ENCODE measurements around the gene RPL18A. TPM values are rescaled to one million over a fixed set of nuclear protein-coding genes. Genes with fewer than 3 reads are reported as not detected.

Gene RPL18A
- total RNA-seq, 1 experiment from 2014 or later: 1,054 TPM

- no peak for DNase-seq
- Mint-ChIP-seq H3K27ac (ENCODE audit: unreplicated experiment) (no peak overlapping the region), H3K36me3 (ENCODE audit: insufficient read depth, unreplicated experiment) (no peaks in the 10 kb centered on the region), H3K27me3 (ENCODE audit: unreplicated experiment) (peaks cover 16% of the 10 kb centered on the region), H3K4me1 (ENCODE audit: low read depth, unreplicated experiment) (no peaks in the 10 kb centered on the region), H3K9me3 (ENCODE audit: low read depth, unreplicated experiment) (no peaks in the 10 kb centered on the region), H3K4me3 (ENCODE audit: low read depth, unreplicated experiment) (no peak overlapping the region)
- TF ChIP-seq CTCF (IDR thresholded peaks at IDR 0.05; ENCODE audit: unreplicated experiment): no peak
- no TSS peak for BruUV-seq (replicated peaks)
- intact Hi-C loops (cut with micrococcal nuclease; ENCODE audit: unreplicated experiment): no loop called here
- CTCF ChIA-PET: interaction anchor here (0.6 to 0.7 kb wide), 3 partner anchors 14 to 52 kb away, joined by 3 to 9 read pairs (median 4); no protein-coding TSS in a partner anchor
Measured at GRCh38 chr19:17829855-17830566, 29.7 kb upstream of the RPL18A start.

DNA sequence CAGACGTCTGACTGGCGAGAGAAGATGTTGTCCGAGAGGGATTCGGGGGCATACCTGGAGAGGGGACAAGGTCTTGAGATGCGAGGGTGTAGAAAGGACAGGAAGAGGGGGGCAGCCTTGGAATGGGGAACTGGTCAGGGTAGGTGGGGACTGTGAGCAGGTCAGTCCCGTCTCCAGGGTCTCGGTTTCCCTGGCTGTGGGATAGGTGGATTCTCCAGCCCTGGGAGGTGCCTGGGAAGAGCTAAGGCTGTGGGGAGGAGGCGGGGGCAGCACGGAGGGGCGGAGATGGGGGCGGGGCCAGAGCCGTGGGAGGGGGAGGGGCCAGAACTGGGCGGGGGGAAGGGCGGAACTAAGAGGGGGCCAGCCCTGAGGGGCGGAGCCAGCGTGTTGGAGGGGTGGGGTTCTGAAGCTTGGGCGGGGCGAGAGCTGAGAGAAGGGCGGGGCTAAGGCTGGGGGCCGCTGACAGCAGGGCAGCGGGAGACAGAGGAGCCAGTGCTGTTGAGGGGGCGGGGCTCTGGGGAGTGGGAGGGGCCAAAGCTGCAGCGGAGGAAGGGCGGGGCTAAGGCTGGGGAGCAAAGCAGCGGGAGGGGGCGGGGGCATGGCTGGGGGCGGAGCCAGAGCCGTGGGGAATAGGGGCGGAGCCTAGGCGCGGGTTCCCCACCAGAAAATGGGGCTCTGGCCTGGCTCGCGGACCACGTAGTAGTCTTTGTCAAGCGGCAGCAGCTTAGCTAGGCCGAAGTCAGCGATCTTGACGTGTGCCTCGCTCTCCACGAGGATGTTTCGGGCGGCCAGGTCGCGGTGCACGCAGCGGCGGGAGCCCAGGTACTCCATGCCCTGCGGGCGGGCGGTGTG lies 28.9 kb upstream of the RPL18A start:
- Mint-ChIP-seq H3K27me3 (ENCODE audit: unreplicated experiment) (peaks cover 15% of the 10 kb centered on the region), H3K4me1 (ENCODE audit: low read depth, unreplicated experiment) (no peaks in the 10 kb centered on the region), H3K9me3 (ENCODE audit: low read depth, unreplicated experiment) (no peaks in the 10 kb centered on the region), H3K4me3 (ENCODE audit: low read depth, unreplicated experiment) (no peak overlapping the region), H3K27ac (ENCODE audit: unreplicated experiment) (no peak overlapping the region), H3K36me3 (ENCODE audit: insufficient read depth, unreplicated experiment) (no peaks in the 10 kb centered on the region)
- TF ChIP-seq CTCF (IDR thresholded peaks at IDR 0.05; ENCODE audit: unreplicated experiment): no peak
- no TSS peak for BruUV-seq (replicated peaks)
- DNase-seq: no peak
- CTCF ChIA-PET: interaction anchor here (0.6 to 0.7 kb wide), 3 partner anchors 35 to 357 kb away, joined by 3 to 9 read pairs (median 4); no protein-coding TSS in a partner anchor
- intact Hi-C loops (cut with micrococcal nuclease; ENCODE audit: unreplicated experiment): no loop called here

DNA sequence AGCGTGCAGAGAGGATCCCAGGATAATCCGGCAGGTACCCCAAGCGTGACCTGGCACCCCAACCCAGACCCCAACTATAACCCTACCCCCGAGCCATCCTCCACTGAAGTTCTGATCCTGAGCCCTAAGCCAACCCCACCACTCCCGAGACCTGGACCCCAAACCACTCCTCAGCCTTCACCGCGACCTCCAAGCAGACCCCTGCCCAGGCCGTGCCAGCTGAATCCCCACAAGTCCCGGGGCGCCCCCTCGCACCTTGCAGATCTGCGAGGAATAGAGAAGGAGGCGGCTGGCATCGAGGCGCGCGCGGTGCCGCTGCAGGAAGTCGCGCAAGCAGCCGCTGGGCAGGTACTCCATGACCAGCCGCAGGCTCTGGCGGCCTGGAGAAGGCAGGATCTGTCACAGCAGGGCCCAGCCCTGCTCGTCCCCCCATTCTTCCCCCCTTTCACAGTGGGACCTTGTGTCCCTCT lies 28.3 kb upstream of the RPL18A start:
- no peaks in the 10 kb centered on the region for H3K9me3 Mint-ChIP-seq (ENCODE audit: low read depth, unreplicated experiment)
- H3K27ac Mint-ChIP-seq (ENCODE audit: unreplicated experiment): no peak overlapping the region
- intact Hi-C loops (cut with micrococcal nuclease; ENCODE audit: unreplicated experiment): no loop called here
- TF ChIP-seq CTCF (IDR thresholded peaks at IDR 0.05; ENCODE audit: unreplicated experiment): no peak
- CTCF ChIA-PET: no interaction called here
- H3K4me3 Mint-ChIP-seq (ENCODE audit: low read depth, unreplicated experiment): no peak overlapping the region
- peaks cover 22% of the 10 kb centered on the region for H3K27me3 Mint-ChIP-seq (ENCODE audit: unreplicated experiment)
- no peaks in the 10 kb centered on the region for H3K4me1 Mint-ChIP-seq (ENCODE audit: low read depth, unreplicated experiment)
- no peak for DNase-seq
- BruUV-seq (replicated peaks): no TSS peak
- no peaks in the 10 kb centered on the region for H3K36me3 Mint-ChIP-seq (ENCODE audit: insufficient read depth, unreplicated experiment)

DNA sequence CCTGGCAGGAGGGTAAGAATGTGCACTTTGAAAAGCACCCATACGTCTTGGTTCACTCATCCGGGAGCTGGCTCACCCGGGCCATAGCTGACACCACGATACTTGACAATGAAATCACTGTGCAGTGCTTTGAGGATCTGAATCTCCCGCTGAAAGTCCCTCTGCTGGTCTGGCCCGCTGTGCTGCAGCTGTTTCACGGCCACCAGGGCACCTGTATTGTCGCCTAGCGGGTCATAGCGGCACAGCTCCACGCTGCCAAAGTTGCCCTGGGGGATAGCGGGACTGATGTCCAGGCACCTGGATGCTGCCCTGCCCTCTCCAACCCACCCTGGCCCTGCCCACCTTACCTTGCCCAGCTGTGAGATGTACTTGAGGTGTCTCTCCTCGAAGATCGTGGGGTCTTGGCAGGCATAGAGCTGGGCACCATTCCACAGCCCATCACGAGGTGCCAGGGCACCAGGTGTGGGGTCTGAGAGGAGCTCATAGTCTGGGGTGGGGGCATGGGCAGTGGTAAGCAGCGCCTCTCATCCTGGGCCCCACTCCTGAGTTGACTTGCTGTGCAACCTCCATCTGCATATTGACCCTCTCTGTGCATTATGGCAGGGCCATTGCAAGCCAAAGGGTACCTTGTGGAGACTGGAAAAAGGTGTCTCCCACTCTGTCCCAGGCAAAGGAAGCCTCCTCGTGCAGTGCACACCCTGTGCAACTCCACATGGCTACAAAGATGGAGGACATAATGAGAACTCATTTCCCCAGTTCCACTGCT lies 27.1 kb upstream of the RPL18A start:
- no peaks in the 10 kb centered on the region for H3K4me1 Mint-ChIP-seq (ENCODE audit: low read depth, unreplicated experiment)
- no peaks in the 10 kb centered on the region for H3K9me3 Mint-ChIP-seq (ENCODE audit: low read depth, unreplicated experiment)
- TF ChIP-seq CTCF (IDR thresholded peaks at IDR 0.05; ENCODE audit: unreplicated experiment): no peak
- DNase-seq: no peak
- peaks cover 27% of the 10 kb centered on the region for H3K27me3 Mint-ChIP-seq (ENCODE audit: unreplicated experiment)
- H3K36me3 Mint-ChIP-seq (ENCODE audit: insufficient read depth, unreplicated experiment): no peaks in the 10 kb centered on the region
- no peak overlapping the region for H3K4me3 Mint-ChIP-seq (ENCODE audit: low read depth, unreplicated experiment)
- BruUV-seq (replicated peaks): no TSS peak
- H3K27ac Mint-ChIP-seq (ENCODE audit: unreplicated experiment): no peak overlapping the region
- intact Hi-C loops (cut with micrococcal nuclease; ENCODE audit: unreplicated experiment): no loop called here
- CTCF ChIA-PET: interaction anchor here (0.8 kb wide), 1 partner anchor 9 kb away, joined by 6 read pairs; no protein-coding TSS in a partner anchor
